Measurements from ENCODE around the gene ERFL.
"Not testable (repeated sequence)": the region's sequence is repeated elsewhere in the genome, so short reads cannot be mapped to it uniquely, and the experiment has no call there.

ERFL gene

GRCh38 chr19:41926763-41927496, 1.3 kb downstream of the ERFL start:
- no peak for DNase-seq (ENCODE audit: low read depth in 2 of 2)

- DNase-seq (ENCODE audit: low read depth in 2 of 2), result no peak
Measured at GRCh38 chr19:41926028-41926762, 2.1 kb downstream of the ERFL start.

GRCh38 chr19:41925208-41926003, 2.8 kb downstream of the ERFL start:
- DNase-seq (ENCODE audit: low read depth in 2 of 2), result no peak

- DNase-seq (ENCODE audit: low read depth in 2 of 2), result no peak
Measured at GRCh38 chr19:41924151-41925145, 3.8 kb downstream of the ERFL start.

GRCh38 chr19:41923045-41923788, 5.0 kb downstream of the ERFL start:
- DNase-seq (ENCODE audit: low read depth in 2 of 2), result no peak

- DNase-seq (ENCODE audit: low read depth in 2 of 2), result no peak
Measured at GRCh38 chr19:41922585-41922984, 5.7 kb downstream of the ERFL start.

- no peak for DNase-seq (ENCODE audit: low read depth in 2 of 2)
Measured at GRCh38 chr19:41921577-41922576, 6.4 kb downstream of the ERFL start.

- no peak for DNase-seq (ENCODE audit: low read depth in 2 of 2)
Measured at GRCh38 chr19:41920882-41921576, 7.2 kb downstream of the ERFL start.

GRCh38 chr19:41919948-41920712, 8.1 kb downstream of the ERFL start:
- no peak for DNase-seq (ENCODE audit: low read depth in 2 of 2)

GRCh38 chr19:41918653-41919244, 9.5 kb downstream of the ERFL start:
- no peak for DNase-seq (ENCODE audit: low read depth in 2 of 2)

GRCh38 chr19:41918095-41918494, 10.2 kb downstream of the ERFL start:
- DNase-seq (ENCODE audit: low read depth in 2 of 2), result no peak

GRCh38 chr19:41917676-41918075, 10.6 kb downstream of the ERFL start:
- DNase-seq (ENCODE audit: low read depth in 2 of 2), result no peak

- DNase-seq (ENCODE audit: low read depth in 2 of 2), result no peak
Measured at GRCh38 chr19:41915776-41916414, 12.4 kb downstream of the ERFL start.

GRCh38 chr19:41915021-41915775, 13.1 kb downstream of the ERFL start:
- DNase-seq (ENCODE audit: low read depth in 2 of 2), result no peak

GRCh38 chr19:41914424-41914834, 13.8 kb downstream of the ERFL start:
- DNase-seq (ENCODE audit: low read depth in 2 of 2), result not testable (repeated sequence)
